Measurements from ENCODE around the gene SPC25. TPM values are rescaled to one million over a fixed set of nuclear protein-coding genes. Genes with fewer than 3 reads are reported as not detected.

The SPC25 gene
- total RNA-seq, 1 experiment from 2014 or later: 31.5 TPM

DNA sequence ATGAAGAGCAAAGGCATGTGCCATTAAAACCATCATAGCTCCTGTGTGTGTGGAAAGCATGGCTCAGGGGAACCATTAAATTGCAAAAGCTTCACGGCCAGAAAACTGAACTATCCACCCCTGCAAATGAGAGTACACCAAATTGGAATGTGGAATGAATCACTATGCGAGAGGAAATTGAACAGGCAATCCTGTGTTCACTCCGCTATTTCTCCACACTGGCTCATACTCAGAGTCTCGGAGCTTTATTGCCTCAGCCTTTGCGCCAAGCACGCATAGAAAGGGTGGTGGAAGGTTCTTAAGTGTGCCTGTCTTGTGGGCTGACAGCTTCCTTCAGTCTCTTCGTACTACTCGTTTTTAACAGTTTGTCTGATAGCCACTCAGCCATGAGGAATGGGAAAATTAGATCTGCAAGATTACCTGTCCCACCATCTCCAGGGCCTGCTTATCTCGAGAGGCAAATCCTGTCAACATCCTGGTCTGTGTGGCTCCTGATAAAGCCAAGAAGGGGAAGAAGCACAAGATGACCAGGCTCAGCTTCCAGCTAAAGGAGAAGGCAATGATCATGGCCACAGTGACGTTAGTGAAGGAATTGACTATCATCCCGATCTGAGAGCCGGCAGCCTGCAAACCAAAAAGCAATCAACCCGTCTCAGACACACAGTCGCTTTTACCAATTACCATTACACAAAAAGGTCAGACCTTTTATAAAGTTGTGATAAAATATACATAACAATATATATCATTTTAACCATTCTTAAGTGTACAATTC lies 45.8 kb upstream of the SPC25 start:
- Histone ChIP-seq H4K20me1 (ENCODE audit: control insufficient read depth, insufficient read depth, insufficient read length) (no peaks in the 10 kb centered on the region), H3K56ac (ENCODE audit: insufficient read length, low read depth, low read length) (no peak overlapping the region), H3K27ac (ENCODE audit: insufficient read length, low read depth, low read length) (no peak overlapping the region), H3K4me2 (ENCODE audit: insufficient read depth, insufficient read length, low read length) (no peak overlapping the region), H2AK5ac (ENCODE audit: insufficient read length, low read length) (no peak overlapping the region), H3K23ac (ENCODE audit: insufficient read length, low read depth, low read length) (no peak overlapping the region), H3K9me3 (ENCODE audit: control insufficient read depth, low read depth, low read length) (no peaks in the 10 kb centered on the region), H2BK12ac (ENCODE audit: insufficient read length, low read depth, low read length) (no peak overlapping the region), H4K91ac (ENCODE audit: insufficient read length, low read depth, low read length) (no peak overlapping the region), H3K18ac (ENCODE audit: insufficient read length, low read depth, low read length) (no peak overlapping the region), H3K4ac (ENCODE audit: low read depth, low read length) (no peak overlapping the region), H3T11ph (ENCODE audit: low read length) (no peak overlapping the region), H3K14ac (ENCODE audit: insufficient read depth, low read length) (no peak overlapping the region), H2BK15ac (ENCODE audit: low read depth, low read length) (no peak overlapping the region), H4K5ac (ENCODE audit: insufficient read length, low read depth, low read length) (no peak overlapping the region), H4K8ac (replicated peaks; ENCODE audit: insufficient read length, low read depth, low read length) (no peak overlapping the region), H3K4me1 (ENCODE audit: insufficient read depth, low read length) (no peaks in the 10 kb centered on the region), H3K79me1 (ENCODE audit: insufficient read depth, low read depth, low read length, poor library complexity, severe bottlenecking) (no peaks in the 10 kb centered on the region), H3K9ac (ENCODE audit: extremely low read depth, insufficient read length, low read length) (no peak overlapping the region), H2BK20ac (ENCODE audit: low read depth, low read length, poor library complexity, severe bottlenecking) (no peak overlapping the region), H2AFZ (ENCODE audit: low read length) (no peak overlapping the region), H2BK120ac (ENCODE audit: low read depth, low read length, poor library complexity, severe bottlenecking) (no peak overlapping the region), H3K23me2 (ENCODE audit: insufficient read length, low read depth, low read length, poor library complexity, severe bottlenecking) (no peaks in the 10 kb centered on the region), H3K79me2 (ENCODE audit: insufficient read depth, low read length) (no peaks in the 10 kb centered on the region), H2BK5ac (ENCODE audit: insufficient read length, low read length) (no peak overlapping the region), H3K27me3 (ENCODE audit: insufficient read depth, low read length) (no peaks in the 10 kb centered on the region)
- H3K4me3 Mint-ChIP-seq: no peak overlapping the region
- no peak overlapping the region for H3K27ac Mint-ChIP-seq
- no peaks in the 10 kb centered on the region for H3K27me3 Mint-ChIP-seq (ENCODE audit: low read depth)
- H3K36me3 Mint-ChIP-seq (ENCODE audit: insufficient read depth in 1 of 3, low read depth in 3 of 3): peaks cover 0 to 4% (median 0%) of the 10 kb centered on the region in 3 experiments; a peak in 1 of 7 replicates
- no peaks in the 10 kb centered on the region for H3K4me1 Mint-ChIP-seq
- no CpG with 5 or more reads among the region's 14 CpGs for WGBS (ENCODE audit: extremely low coverage, insufficient read length, low lambda C conversion rate)
- TF ChIP-seq, protein P1, sequence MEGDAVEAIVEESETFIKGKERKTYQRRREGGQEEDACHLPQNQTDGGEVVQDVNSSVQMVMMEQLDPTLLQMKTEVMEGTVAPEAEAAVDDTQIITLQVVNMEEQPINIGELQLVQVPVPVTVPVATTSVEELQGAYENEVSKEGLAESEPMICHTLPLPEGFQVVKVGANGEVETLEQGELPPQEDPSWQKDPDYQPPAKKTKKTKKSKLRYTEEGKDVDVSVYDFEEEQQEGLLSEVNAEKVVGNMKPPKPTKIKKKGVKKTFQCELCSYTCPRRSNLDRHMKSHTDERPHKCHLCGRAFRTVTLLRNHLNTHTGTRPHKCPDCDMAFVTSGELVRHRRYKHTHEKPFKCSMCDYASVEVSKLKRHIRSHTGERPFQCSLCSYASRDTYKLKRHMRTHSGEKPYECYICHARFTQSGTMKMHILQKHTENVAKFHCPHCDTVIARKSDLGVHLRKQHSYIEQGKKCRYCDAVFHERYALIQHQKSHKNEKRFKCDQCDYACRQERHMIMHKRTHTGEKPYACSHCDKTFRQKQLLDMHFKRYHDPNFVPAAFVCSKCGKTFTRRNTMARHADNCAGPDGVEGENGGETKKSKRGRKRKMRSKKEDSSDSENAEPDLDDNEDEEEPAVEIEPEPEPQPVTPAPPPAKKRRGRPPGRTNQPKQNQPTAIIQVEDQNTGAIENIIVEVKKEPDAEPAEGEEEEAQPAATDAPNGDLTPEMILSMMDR (conservative IDR thresholded peaks at IDR 0.05): no peak
- no peak for DNase-seq
- peaks cover 0 to 5% of the 10 kb centered on the region in 2 experiments; a peak in 1 of 5 replicates for H3K9me3 Mint-ChIP-seq

All from H9 (cell line).